ENCODE data around the gene CCBE1. TPM values are rescaled to one million over a fixed set of nuclear protein-coding genes. Genes with fewer than 3 reads are reported as not detected.

CCBE1 gene
- total and polyA plus RNA-seq, 9 donors: 2.4 to 5.5 (median 3.4) TPM

- WGBS (ENCODE audit: insufficient coverage): no CpG with 5 or more reads among the region's 3 CpGs
- Histone ChIP-seq H3K27me3 (ENCODE audit: control insufficient read depth, insufficient read depth, low read length) (no peaks in the 10 kb centered on the region), H3K36me3 (ENCODE audit: control insufficient read depth, insufficient read depth, low read length) (no peaks in the 10 kb centered on the region), H3K27ac (ENCODE audit: low read length) (no peak overlapping the region), H3K4me3 (ENCODE audit: low read length) (no peak overlapping the region), H3K9me3 (replicated peaks; ENCODE audit: control insufficient read depth, low read depth, low read length) (no peaks in the 10 kb centered on the region), H3K4me1 (ENCODE audit: control insufficient read depth, insufficient read depth, low read length) (no peaks in the 10 kb centered on the region)
- peak; percentile 74 for DNase-seq
These were observed 156.4 kb downstream of the CCBE1 start for GRCh38 chr18:59540780-59541179.

GRCh38 chr18:59540346-59540745, 156.9 kb downstream of the CCBE1 start:
- Histone ChIP-seq H3K36me3 (ENCODE audit: control insufficient read depth, insufficient read depth, low read length) (no peaks in the 10 kb centered on the region), H3K27me3 (ENCODE audit: control insufficient read depth, insufficient read depth, low read length) (no peaks in the 10 kb centered on the region), H3K4me1 (ENCODE audit: control insufficient read depth, insufficient read depth, low read length) (no peaks in the 10 kb centered on the region), H3K4me3 (ENCODE audit: low read length) (no peak overlapping the region), H3K9me3 (replicated peaks; ENCODE audit: control insufficient read depth, low read depth, low read length) (no peaks in the 10 kb centered on the region), H3K27ac (ENCODE audit: low read length) (no peak overlapping the region)
- no peak for DNase-seq

GRCh38 chr18:59539108-59539507, 158.1 kb downstream of the CCBE1 start:
- no CpG with 5 or more reads among the region's 4 CpGs for WGBS (ENCODE audit: insufficient coverage)
- Histone ChIP-seq H3K36me3 (ENCODE audit: control insufficient read depth, insufficient read depth, low read length) (no peaks in the 10 kb centered on the region), H3K4me3 (ENCODE audit: low read length) (no peak overlapping the region), H3K27ac (ENCODE audit: low read length) (no peak overlapping the region), H3K27me3 (ENCODE audit: control insufficient read depth, insufficient read depth, low read length) (no peaks in the 10 kb centered on the region), H3K9me3 (replicated peaks; ENCODE audit: control insufficient read depth, low read depth, low read length) (no peaks in the 10 kb centered on the region), H3K4me1 (ENCODE audit: control insufficient read depth, insufficient read depth, low read length) (no peaks in the 10 kb centered on the region)
- DNase-seq: no peak

GRCh38 chr18:59537579-59537978, 159.6 kb downstream of the CCBE1 start:
- Histone ChIP-seq H3K27ac (ENCODE audit: low read length) (no peak overlapping the region), H3K4me3 (ENCODE audit: low read length) (no peak overlapping the region), H3K9me3 (replicated peaks; ENCODE audit: control insufficient read depth, low read depth, low read length) (no peaks in the 10 kb centered on the region), H3K27me3 (ENCODE audit: control insufficient read depth, insufficient read depth, low read length) (no peaks in the 10 kb centered on the region), H3K4me1 (ENCODE audit: control insufficient read depth, insufficient read depth, low read length) (no peaks in the 10 kb centered on the region), H3K36me3 (ENCODE audit: control insufficient read depth, insufficient read depth, low read length) (no peaks in the 10 kb centered on the region)
- DNase-seq: no peak
- WGBS (ENCODE audit: insufficient coverage): no CpG with 5 or more reads among the region's 3 CpGs

- Histone ChIP-seq H3K4me3 (ENCODE audit: low read length) (no peak overlapping the region), H3K9me3 (replicated peaks; ENCODE audit: control insufficient read depth, low read depth, low read length) (no peaks in the 10 kb centered on the region), H3K4me1 (ENCODE audit: control insufficient read depth, insufficient read depth, low read length) (no peaks in the 10 kb centered on the region), H3K27ac (ENCODE audit: low read length) (no peak overlapping the region), H3K27me3 (ENCODE audit: control insufficient read depth, insufficient read depth, low read length) (no peaks in the 10 kb centered on the region), H3K36me3 (ENCODE audit: control insufficient read depth, insufficient read depth, low read length) (no peaks in the 10 kb centered on the region)
- WGBS (ENCODE audit: insufficient coverage): 95% methylated on average over 5 of the region's 8 CpGs
- DNase-seq: no peak
These were observed 161.1 kb downstream of the CCBE1 start for GRCh38 chr18:59536166-59536565.

- H3K27me3 ChIP-seq (ENCODE audit: control insufficient read depth, insufficient read depth, low read length): no peaks in the 10 kb centered on the region
- H3K4me3 ChIP-seq (ENCODE audit: low read length): no peak overlapping the region
- no peaks in the 10 kb centered on the region for H3K9me3 ChIP-seq (replicated peaks; ENCODE audit: control insufficient read depth, low read depth, low read length)
- H3K36me3 ChIP-seq (ENCODE audit: control insufficient read depth, insufficient read depth, low read length): no peaks in the 10 kb centered on the region
- no peak overlapping the region for H3K27ac ChIP-seq (ENCODE audit: low read length)
- no peak for DNase-seq
- H3K4me1 ChIP-seq (ENCODE audit: control insufficient read depth, insufficient read depth, low read length): no peaks in the 10 kb centered on the region
- 66% methylated on average over 4 of the region's 6 CpGs for WGBS (ENCODE audit: insufficient coverage)
These were observed 162.2 kb downstream of the CCBE1 start for GRCh38 chr18:59535055-59535454.

- Histone ChIP-seq H3K27ac (ENCODE audit: low read length) (no peak overlapping the region), H3K4me3 (ENCODE audit: low read length) (no peak overlapping the region), H3K4me1 (ENCODE audit: control insufficient read depth, insufficient read depth, low read length) (no peaks in the 10 kb centered on the region), H3K36me3 (ENCODE audit: control insufficient read depth, insufficient read depth, low read length) (no peaks in the 10 kb centered on the region), H3K9me3 (replicated peaks; ENCODE audit: control insufficient read depth, low read depth, low read length) (no peaks in the 10 kb centered on the region), H3K27me3 (ENCODE audit: control insufficient read depth, insufficient read depth, low read length) (no peaks in the 10 kb centered on the region)
- WGBS (ENCODE audit: insufficient coverage): 81% methylated on average over 6 of the region's 8 CpGs
- DNase-seq: no peak
These were observed 168.4 kb downstream of the CCBE1 start for GRCh38 chr18:59528866-59529265.

GRCh38 chr18:59520562-59521355, 176.5 kb downstream of the CCBE1 start:
- no peak overlapping the region for H3K4me3 ChIP-seq (ENCODE audit: low read length)
- no peaks in the 10 kb centered on the region for H3K9me3 ChIP-seq (replicated peaks; ENCODE audit: control insufficient read depth, low read depth, low read length)
- H3K27ac ChIP-seq (ENCODE audit: low read length): peak overlapping the region; percentile 21
- DNase-seq: peak; percentile 86
- no peaks in the 10 kb centered on the region for H3K27me3 ChIP-seq (ENCODE audit: control insufficient read depth, insufficient read depth, low read length)
- WGBS (ENCODE audit: insufficient coverage): no CpG with 5 or more reads among the region's 4 CpGs
- H3K36me3 ChIP-seq (ENCODE audit: control insufficient read depth, insufficient read depth, low read length): no peaks in the 10 kb centered on the region
- no peaks in the 10 kb centered on the region for H3K4me1 ChIP-seq (ENCODE audit: control insufficient read depth, insufficient read depth, low read length)

GRCh38 chr18:59518705-59519104, 178.5 kb downstream of the CCBE1 start:
- peaks cover 3% of the 10 kb centered on the region for H3K4me1 ChIP-seq (ENCODE audit: control insufficient read depth, insufficient read depth, low read length)
- no peaks in the 10 kb centered on the region for H3K27me3 ChIP-seq (ENCODE audit: control insufficient read depth, insufficient read depth, low read length)
- H3K27ac ChIP-seq (ENCODE audit: low read length): no peak overlapping the region
- no peak for DNase-seq
- no peak overlapping the region for H3K4me3 ChIP-seq (ENCODE audit: low read length)
- no peaks in the 10 kb centered on the region for H3K36me3 ChIP-seq (ENCODE audit: control insufficient read depth, insufficient read depth, low read length)
- no peaks in the 10 kb centered on the region for H3K9me3 ChIP-seq (replicated peaks; ENCODE audit: control insufficient read depth, low read depth, low read length)
- 53% methylated on average over 2 of the region's 2 CpGs for WGBS (ENCODE audit: insufficient coverage)

- H3K4me3 ChIP-seq (ENCODE audit: low read length): no peak overlapping the region
- H3K4me1 ChIP-seq (ENCODE audit: control insufficient read depth, insufficient read depth, low read length): peaks cover 3% of the 10 kb centered on the region
- DNase-seq: peak; percentile 49
- no peak overlapping the region for H3K27ac ChIP-seq (ENCODE audit: low read length)
- H3K9me3 ChIP-seq (replicated peaks; ENCODE audit: control insufficient read depth, low read depth, low read length): no peaks in the 10 kb centered on the region
- 46% methylated on average over 2 of the region's 4 CpGs for WGBS (ENCODE audit: insufficient coverage)
- H3K27me3 ChIP-seq (ENCODE audit: control insufficient read depth, insufficient read depth, low read length): no peaks in the 10 kb centered on the region
- no peaks in the 10 kb centered on the region for H3K36me3 ChIP-seq (ENCODE audit: control insufficient read depth, insufficient read depth, low read length)
These were observed 179.6 kb downstream of the CCBE1 start for GRCh38 chr18:59517446-59518165.
